ENCODE data around the gene FMN2.

FMN2 gene

GRCh38 chr1:240096974-240097373 is 5.3 kb downstream of the FMN2 start:
- TF ChIP-seq CTCF (IDR thresholded peaks at IDR 0.05; ENCODE audit: insufficient read depth, low read depth, low read length, missing control alignments): no peak
- no peak for DNase-seq (ENCODE audit: low read depth)
- H3K4me3 ChIP-seq (ENCODE audit: low read length): no peak overlapping the region

- DNase-seq (ENCODE audit: low read depth): no peak
- no peak for TF ChIP-seq CTCF (IDR thresholded peaks at IDR 0.05; ENCODE audit: insufficient read depth, low read depth, low read length, missing control alignments)
- H3K4me3 ChIP-seq (ENCODE audit: low read length): no peak overlapping the region
Observed at GRCh38 chr1:240098534-240098933, 6.9 kb downstream of the FMN2 start.

- H3K4me3 ChIP-seq (ENCODE audit: low read length): no peak overlapping the region
- DNase-seq (ENCODE audit: low read depth): no peak
- TF ChIP-seq CTCF (IDR thresholded peaks at IDR 0.05; ENCODE audit: insufficient read depth, low read depth, low read length, missing control alignments): no peak
Observed at GRCh38 chr1:240099329-240099728, 7.6 kb downstream of the FMN2 start.

GRCh38 chr1:240099748-240100147 is 8.1 kb downstream of the FMN2 start:
- no peak for DNase-seq (ENCODE audit: low read depth)
- H3K4me3 ChIP-seq (ENCODE audit: low read length): no peak overlapping the region
- no peak for TF ChIP-seq CTCF (IDR thresholded peaks at IDR 0.05; ENCODE audit: insufficient read depth, low read depth, low read length, missing control alignments)

- H3K4me3 ChIP-seq (ENCODE audit: low read length): no peak overlapping the region
- no peak for DNase-seq (ENCODE audit: low read depth)
- no peak for TF ChIP-seq CTCF (IDR thresholded peaks at IDR 0.05; ENCODE audit: insufficient read depth, low read depth, low read length, missing control alignments)
Observed at GRCh38 chr1:240100371-240100934, 8.8 kb downstream of the FMN2 start.

- H3K4me3 ChIP-seq (ENCODE audit: low read length): no peak overlapping the region
- TF ChIP-seq CTCF (IDR thresholded peaks at IDR 0.05; ENCODE audit: insufficient read depth, low read depth, low read length, missing control alignments): no peak
- DNase-seq (ENCODE audit: low read depth): no peak
Observed at GRCh38 chr1:240101306-240101705, 9.6 kb downstream of the FMN2 start.

GRCh38 chr1:240101737-240102136 is 10.1 kb downstream of the FMN2 start:
- no peak for DNase-seq (ENCODE audit: low read depth)
- no peak for TF ChIP-seq CTCF (IDR thresholded peaks at IDR 0.05; ENCODE audit: insufficient read depth, low read depth, low read length, missing control alignments)
- no peak overlapping the region for H3K4me3 ChIP-seq (ENCODE audit: low read length)
